HG02588 (cell line): Measurements from ENCODE around the gene TCF7L2.

Source experiments
- ATAC-seq: cut with Tn5 transposase; IDR thresholded peaks from one replicate; pipeline ENCODE4 v1.9.1; 2021; ENCODE audit warnings: mild to moderate bottlenecking, moderate library complexity; ENCODE audit not compliant: unreplicated experiment

TCF7L2 gene

GRCh38 chr10:113041841-113042750, 92.0 kb downstream of the TCF7L2 start:
- no peak for ATAC-seq

- ATAC-seq, result no peak
Measured at GRCh38 chr10:113042868-113043267, 92.8 kb downstream of the TCF7L2 start.

- ATAC-seq, result no peak
Measured at GRCh38 chr10:113044016-113044755, 94.1 kb downstream of the TCF7L2 start.

- no peak for ATAC-seq
Measured at GRCh38 chr10:113045147-113046055, 95.4 kb downstream of the TCF7L2 start.

GRCh38 chr10:113047151-113047550, 97.1 kb downstream of the TCF7L2 start:
- no peak for ATAC-seq

- ATAC-seq, result no peak
Measured at GRCh38 chr10:113047605-113047962, 97.5 kb downstream of the TCF7L2 start.

- no peak for ATAC-seq
Measured at GRCh38 chr10:113047963-113048781, 98.1 kb downstream of the TCF7L2 start.

GRCh38 chr10:113049881-113050280, 99.8 kb downstream of the TCF7L2 start:
- ATAC-seq, result no peak

GRCh38 chr10:113052076-113052830, 102.2 kb downstream of the TCF7L2 start:
- no peak for ATAC-seq

- ATAC-seq, result no peak
Measured at GRCh38 chr10:113053091-113053490, 103.0 kb downstream of the TCF7L2 start.

- no peak for ATAC-seq
Measured at GRCh38 chr10:113053881-113054280, 103.8 kb downstream of the TCF7L2 start.

- no peak for ATAC-seq
Measured at GRCh38 chr10:113055458-113055857, 105.4 kb downstream of the TCF7L2 start.

GRCh38 chr10:113056030-113056429, 106.0 kb downstream of the TCF7L2 start:
- ATAC-seq, result no peak

- ATAC-seq, result no peak
Measured at GRCh38 chr10:113056441-113057021, 106.5 kb downstream of the TCF7L2 start.

- ATAC-seq, result no peak
Measured at GRCh38 chr10:113057948-113058522, 108.0 kb downstream of the TCF7L2 start.

GRCh38 chr10:113058523-113059370, 108.7 kb downstream of the TCF7L2 start:
- ATAC-seq, result no peak

- no peak for ATAC-seq
Measured at GRCh38 chr10:113059371-113059780, 109.3 kb downstream of the TCF7L2 start.
